HG03571 (cell line): Measurements from ENCODE around the gene PAK6.

ENCODE experiments used
- ATAC-seq: cut with Tn5 transposase; IDR thresholded peaks from one replicate; pipeline ENCODE4 v1.9.1; 2021; ENCODE audit not compliant: unreplicated experiment

The PAK6 gene

GRCh38 chr15:40275954-40276353 lies 37.1 kb downstream of the PAK6 start:
- no peak for ATAC-seq

- no peak for ATAC-seq
These were observed 38.1 kb downstream of the PAK6 start for GRCh38 chr15:40276927-40277326.

GRCh38 chr15:40277471-40277870 lies 38.6 kb downstream of the PAK6 start:
- no peak for ATAC-seq

- ATAC-seq = no peak
These were observed 39.2 kb downstream of the PAK6 start for GRCh38 chr15:40278026-40278425.

GRCh38 chr15:40279437-40280141 lies 40.7 kb downstream of the PAK6 start:
- no peak for ATAC-seq

- ATAC-seq = no peak
These were observed 41.6 kb downstream of the PAK6 start for GRCh38 chr15:40280260-40281056.

GRCh38 chr15:40281057-40281800 lies 42.4 kb downstream of the PAK6 start:
- no peak for ATAC-seq

GRCh38 chr15:40281801-40282146 lies 42.9 kb downstream of the PAK6 start:
- no peak for ATAC-seq

GRCh38 chr15:40282147-40282868 lies 43.4 kb downstream of the PAK6 start:
- no peak for ATAC-seq

- no peak for ATAC-seq
These were observed 44.2 kb downstream of the PAK6 start, which contains the start of gene ANKRD63 for GRCh38 chr15:40282869-40283614. TSS of gene ANKRD63 (minus strand) at chr15:40283064. CDS start at chr15:40282586, 478 bp downstream.

- ATAC-seq = no peak
These were observed 44.9 kb downstream of the PAK6 start for GRCh38 chr15:40283615-40284300.

- ATAC-seq = no peak
These were observed 46.3 kb downstream of the PAK6 start for GRCh38 chr15:40285151-40285550.

- ATAC-seq = no peak
These were observed 46.7 kb downstream of the PAK6 start for GRCh38 chr15:40285554-40286011.

- no peak for ATAC-seq
These were observed 47.2 kb downstream of the PAK6 start for GRCh38 chr15:40286061-40286532.

GRCh38 chr15:40286794-40287193 lies 47.9 kb downstream of the PAK6 start:
- no peak for ATAC-seq

GRCh38 chr15:40287505-40287904 lies 48.6 kb downstream of the PAK6 start:
- ATAC-seq = no peak

- no peak for ATAC-seq
These were observed 49.1 kb downstream of the PAK6 start for GRCh38 chr15:40287968-40288367.

- ATAC-seq = no peak
These were observed 50.4 kb downstream of the PAK6 start for GRCh38 chr15:40289140-40289775.

- no peak for ATAC-seq
These were observed 51.7 kb downstream of the PAK6 start for GRCh38 chr15:40290545-40290917.
